Cardiac fibroblast (primary cell): ENCODE results near the gene ADAMTS6.
A peak's percentile ranks its signal among the peaks of the same experiment; 100 is the strongest.

Experiments
- DNase-seq, 2 donors: peaks; one replicate each; pipeline versions ENCODE4 v3.0.0 to v3.0.0-alpha.2; 2010; ENCODE audit warnings: low read depth in 2 of 2
- H3K4me3 ChIP-seq, 2 donors: replicated peaks in 1 of 2; 1 replicate in 1 of 2; 2 replicates in 1 of 2; pipeline ENCODE4 v1.5.1; 2011; ENCODE audit warnings: low read depth in 2 of 2, low read length in 2 of 2, mild to moderate bottlenecking in 2 of 2, moderate library complexity in 1 of 2
- CTCF ChIP-seq: IDR thresholded peaks from one replicate; pipeline ENCODE4 v1.5.1; 2011; ENCODE audit warnings: low read depth, mild to moderate bottlenecking, low read length, inconsistent platforms

ADAMTS6 gene

DNA sequence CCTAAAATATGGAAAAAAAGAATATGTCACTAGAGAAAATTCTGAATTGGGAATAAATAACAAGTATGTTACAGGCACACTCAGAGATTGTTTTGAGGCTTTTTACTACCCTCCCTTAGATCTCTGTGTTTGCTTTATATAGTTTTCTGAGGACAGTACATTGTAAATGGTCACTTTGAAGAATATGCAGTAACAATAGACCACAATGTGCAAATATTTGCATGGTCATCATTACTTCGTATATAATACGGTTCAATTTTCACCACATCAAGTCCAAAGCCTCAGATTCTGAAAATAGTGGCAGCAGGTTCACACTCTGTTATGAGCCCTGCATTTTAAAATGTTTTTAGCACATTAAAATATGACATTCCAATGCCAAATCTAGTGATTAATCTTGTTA is 238.6 kb downstream of the ADAMTS6 start:
- TF ChIP-seq CTCF = no peak
- H3K4me3 ChIP-seq = no peak overlapping the region
- no peak for DNase-seq

- H3K4me3 ChIP-seq = no peak overlapping the region
- no peak for DNase-seq
- TF ChIP-seq CTCF = no peak
These were observed 251.9 kb downstream of the ADAMTS6 start for GRCh38 chr5:65229841-65230240.

GRCh38 chr5:65213921-65214525 is 267.7 kb downstream of the ADAMTS6 start:
- H3K4me3 ChIP-seq = no peak overlapping the region
- peak; percentile 62 to 67 for DNase-seq
- peak; percentile 64 for TF ChIP-seq CTCF

DNA sequence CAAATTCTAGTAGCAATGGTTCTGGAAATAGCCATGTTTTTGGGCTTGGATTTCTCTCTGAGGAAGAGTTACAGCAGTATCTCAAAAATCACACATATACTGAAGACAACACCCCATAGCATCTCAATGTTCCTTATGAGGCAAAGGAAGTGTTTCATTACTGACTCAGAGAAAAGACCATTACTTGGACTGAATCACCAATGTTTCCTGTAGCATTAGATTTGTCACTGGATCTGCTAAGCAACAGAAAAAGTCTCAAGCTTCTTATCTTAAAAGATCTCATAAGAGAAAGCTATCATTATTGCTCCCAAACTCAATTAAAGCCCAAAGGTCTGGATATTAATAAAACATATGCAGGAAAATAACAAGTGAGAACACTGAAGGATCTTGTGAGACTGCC is 272.4 kb downstream of the ADAMTS6 start:
- TF ChIP-seq CTCF = no peak
- no peak overlapping the region for H3K4me3 ChIP-seq
- DNase-seq = peak; percentile 71 to 97

GRCh38 chr5:65204966-65205365 is 276.8 kb downstream of the ADAMTS6 start:
- peak in 1 of 2 donors; percentile 75 for DNase-seq

GRCh38 chr5:65203746-65204145 is 278.0 kb downstream of the ADAMTS6 start:
- peak; percentile 69 to 98 for DNase-seq
- no peak overlapping the region for H3K4me3 ChIP-seq
- no peak for TF ChIP-seq CTCF

More at GRCh38 chr5:65204966-65205365, 276.8 kb downstream of the ADAMTS6 start:
- no peak overlapping the region for H3K4me3 ChIP-seq
- no peak for TF ChIP-seq CTCF
